Measurements from ENCODE around the gene EXT2.

EXT2 gene

GRCh38 chr11:44138980-44139379, 43.5 kb downstream of the EXT2 start:
- Histone ChIP-seq H3K27me3 (replicated peaks; ENCODE audit: control insufficient read depth, insufficient read depth, low read length) (no peaks in the 10 kb centered on the region), H3K36me3 (ENCODE audit: control insufficient read depth, insufficient read depth, low read length) (no peaks in the 10 kb centered on the region), H3K4me3 (replicated peaks; ENCODE audit: low read depth, low read length) (no peak overlapping the region)
- no peak for TF ChIP-seq CTCF (IDR thresholded peaks at IDR 0.05; ENCODE audit: insufficient read depth, low read length, poor library complexity, severe bottlenecking)
- no peak for DNase-seq (ENCODE audit: extremely low read depth, insufficient read length)

- no peak overlapping the region for H3K4me3 ChIP-seq (replicated peaks; ENCODE audit: low read depth, low read length)
- no peaks in the 10 kb centered on the region for H3K27me3 ChIP-seq (replicated peaks; ENCODE audit: control insufficient read depth, insufficient read depth, low read length)
- H3K36me3 ChIP-seq (ENCODE audit: control insufficient read depth, insufficient read depth, low read length): no peaks in the 10 kb centered on the region
- TF ChIP-seq CTCF (IDR thresholded peaks at IDR 0.05; ENCODE audit: insufficient read depth, low read length, poor library complexity, severe bottlenecking): no peak
- no peak for DNase-seq (ENCODE audit: extremely low read depth, insufficient read length)
Measured at GRCh38 chr11:44139565-44140330, 44.3 kb downstream of the EXT2 start.

DNA sequence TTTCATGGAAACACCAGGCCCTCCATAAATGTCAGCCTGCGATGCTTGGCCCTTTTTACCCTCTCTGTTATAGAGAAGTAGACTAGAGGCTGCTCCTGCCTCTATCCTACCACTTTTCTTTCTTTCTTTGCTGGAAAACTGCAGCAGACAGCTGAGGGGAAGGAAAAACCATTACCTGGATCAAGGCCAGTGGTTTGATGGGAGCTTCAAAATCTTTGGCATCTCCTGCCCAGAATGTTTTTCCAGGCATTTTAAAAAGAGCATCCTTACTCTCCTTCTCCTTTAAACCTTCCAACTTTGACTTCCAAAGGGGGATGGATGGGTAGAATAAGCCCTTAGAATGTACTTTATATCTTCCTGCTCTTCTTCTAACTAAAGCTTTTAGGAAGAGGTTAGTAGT, 44.9 kb downstream of the EXT2 start:
- TF ChIP-seq CTCF (IDR thresholded peaks at IDR 0.05; ENCODE audit: insufficient read depth, low read length, poor library complexity, severe bottlenecking): no peak
- no peak for DNase-seq (ENCODE audit: extremely low read depth, insufficient read length)
- Histone ChIP-seq H3K27me3 (replicated peaks; ENCODE audit: control insufficient read depth, insufficient read depth, low read length) (no peaks in the 10 kb centered on the region), H3K4me3 (replicated peaks; ENCODE audit: low read depth, low read length) (no peak overlapping the region), H3K36me3 (ENCODE audit: control insufficient read depth, insufficient read depth, low read length) (no peaks in the 10 kb centered on the region)

DNA sequence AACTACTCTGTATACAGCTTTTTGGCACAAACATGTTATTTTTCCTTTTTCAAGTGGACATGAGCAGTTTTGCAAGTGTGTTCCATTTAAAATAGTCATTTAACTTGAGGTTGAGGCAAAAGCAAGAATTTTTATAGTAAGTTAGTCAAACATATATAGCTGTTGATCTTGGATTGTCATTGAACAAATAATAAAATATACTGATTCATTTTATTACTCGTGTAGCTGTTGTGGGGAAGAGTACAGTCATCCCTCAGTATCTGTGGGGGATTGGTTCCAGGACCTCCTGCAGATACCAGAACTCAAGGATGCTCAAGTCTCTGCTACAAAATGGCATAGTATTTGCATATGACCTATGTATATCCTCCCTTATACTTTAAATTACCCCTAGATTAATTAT, 45.3 kb downstream of the EXT2 start:
- TF ChIP-seq CTCF (IDR thresholded peaks at IDR 0.05; ENCODE audit: insufficient read depth, low read length, poor library complexity, severe bottlenecking): no peak
- no peak for DNase-seq (ENCODE audit: extremely low read depth, insufficient read length)
- Histone ChIP-seq H3K4me3 (replicated peaks; ENCODE audit: low read depth, low read length) (no peak overlapping the region), H3K36me3 (ENCODE audit: control insufficient read depth, insufficient read depth, low read length) (no peaks in the 10 kb centered on the region), H3K27me3 (replicated peaks; ENCODE audit: control insufficient read depth, insufficient read depth, low read length) (no peaks in the 10 kb centered on the region)

GRCh38 chr11:44143987-44144909, 48.8 kb downstream of the EXT2 start:
- Histone ChIP-seq H3K4me3 (replicated peaks; ENCODE audit: low read depth, low read length) (no peak overlapping the region), H3K36me3 (ENCODE audit: control insufficient read depth, insufficient read depth, low read length) (no peaks in the 10 kb centered on the region), H3K27me3 (replicated peaks; ENCODE audit: control insufficient read depth, insufficient read depth, low read length) (no peaks in the 10 kb centered on the region)
- no peak for TF ChIP-seq CTCF (IDR thresholded peaks at IDR 0.05; ENCODE audit: insufficient read depth, low read length, poor library complexity, severe bottlenecking)
- no peak for DNase-seq (ENCODE audit: extremely low read depth, insufficient read length)
